ENCODE measurements around the gene CAPN15.
"Not testable (repeated sequence)": the region's sequence is repeated elsewhere in the genome, so short reads cannot be mapped to it uniquely, and the experiment has no call there.

CAPN15 gene

GRCh38 chr16:527015-527903, at the start of gene CAPN15:
CAPN15 (plus strand) TSS chr16:527712; CDS start chr16:546839, 19,127 bp downstream.
- peak; percentile 80 for DNase-seq

GRCh38 chr16:478287-478686, 49.2 kb upstream of the CAPN15 start:
- DNase-seq = not testable (repeated sequence)

- no peak for DNase-seq
These were observed 44.9 kb upstream of the CAPN15 start for GRCh38 chr16:482468-483185.

GRCh38 chr16:483341-484075, 44.0 kb upstream of the CAPN15 start:
- no peak for DNase-seq

- no peak for DNase-seq
These were observed 37.9 kb upstream of the CAPN15 start for GRCh38 chr16:489606-490005.

GRCh38 chr16:490768-491167, 36.7 kb upstream of the CAPN15 start:
- no peak for DNase-seq

DNA sequence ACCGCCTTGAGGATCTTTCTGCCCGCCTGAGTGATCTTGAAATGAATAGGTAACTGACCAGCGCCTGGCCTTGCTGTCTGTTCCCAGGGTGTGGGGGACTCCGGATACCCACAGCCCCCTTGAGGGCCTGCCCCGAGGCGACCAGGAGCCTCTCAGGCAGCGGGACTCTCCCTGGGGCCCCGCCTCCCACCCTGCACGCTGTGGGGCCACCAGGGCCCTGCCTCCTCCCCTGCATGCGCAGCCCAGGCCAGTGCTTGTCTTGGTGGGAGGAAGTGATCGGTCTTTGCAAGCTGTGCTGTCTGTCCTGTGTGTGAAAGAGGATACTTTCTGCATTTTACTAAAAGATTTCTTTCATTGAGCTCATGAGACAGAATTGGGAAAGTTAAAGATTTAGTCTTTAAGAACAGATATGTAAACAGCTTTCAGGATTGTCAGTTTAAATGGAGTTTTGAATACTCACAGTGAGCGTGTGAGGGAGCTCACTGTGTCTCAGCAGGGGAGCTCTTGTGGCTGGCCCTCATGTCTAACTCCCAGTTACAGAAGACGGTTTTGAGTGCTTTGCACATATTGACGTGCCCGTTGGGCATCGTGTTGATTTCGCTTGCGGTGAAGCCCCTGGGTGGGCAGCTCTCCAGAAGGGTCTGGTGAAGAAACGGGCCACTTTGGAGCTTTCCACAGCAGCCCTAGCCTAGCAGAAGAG, 36.1 kb upstream of the CAPN15 start:
- DNase-seq = no peak

- no peak for DNase-seq
These were observed 35.2 kb upstream of the CAPN15 start for GRCh38 chr16:492211-492875.

- not testable (repeated sequence) for DNase-seq
These were observed 32.8 kb upstream of the CAPN15 start for GRCh38 chr16:494676-495075.

GRCh38 chr16:495127-495748, 32.3 kb upstream of the CAPN15 start:
- DNase-seq = no peak

DNA sequence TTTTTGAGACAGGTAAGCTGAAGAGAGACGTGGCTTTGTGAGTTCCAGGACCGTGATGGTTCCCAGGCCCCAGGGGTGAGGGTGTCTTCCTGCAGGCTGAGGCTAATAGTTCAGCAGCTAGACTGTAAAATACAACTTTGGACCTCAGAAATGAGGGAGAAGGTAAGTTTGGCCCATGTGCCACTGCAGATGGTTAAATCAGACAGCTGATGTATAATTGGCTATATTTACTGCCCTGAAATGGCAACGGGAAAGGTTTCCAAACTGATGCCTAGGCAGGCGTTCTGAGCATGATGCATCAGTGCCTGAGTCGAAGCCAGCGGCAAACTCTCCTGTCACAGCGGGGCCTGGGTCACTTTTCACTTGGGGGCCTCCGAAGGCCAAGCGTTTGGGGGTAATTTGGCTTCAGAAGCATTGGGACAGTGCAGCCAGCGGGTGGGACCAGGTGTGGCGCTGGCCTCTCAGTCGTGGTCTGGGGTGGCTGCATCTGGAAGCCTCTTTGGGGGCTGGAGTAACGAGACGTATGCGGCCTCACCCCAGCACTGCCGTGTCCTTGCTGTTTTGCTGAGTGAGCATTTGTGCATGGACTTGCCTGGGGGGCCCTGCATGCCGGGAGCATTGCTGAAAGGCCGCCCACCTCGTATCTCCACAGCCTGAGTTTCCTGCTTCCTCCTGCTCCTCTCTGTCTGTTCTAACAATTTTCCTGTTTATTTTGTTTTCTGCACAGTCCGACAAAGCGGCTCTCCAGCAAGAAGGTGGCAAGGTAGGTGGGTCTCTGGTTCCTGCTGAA, 31.2 kb upstream of the CAPN15 start:
- DNase-seq = no peak

DNA sequence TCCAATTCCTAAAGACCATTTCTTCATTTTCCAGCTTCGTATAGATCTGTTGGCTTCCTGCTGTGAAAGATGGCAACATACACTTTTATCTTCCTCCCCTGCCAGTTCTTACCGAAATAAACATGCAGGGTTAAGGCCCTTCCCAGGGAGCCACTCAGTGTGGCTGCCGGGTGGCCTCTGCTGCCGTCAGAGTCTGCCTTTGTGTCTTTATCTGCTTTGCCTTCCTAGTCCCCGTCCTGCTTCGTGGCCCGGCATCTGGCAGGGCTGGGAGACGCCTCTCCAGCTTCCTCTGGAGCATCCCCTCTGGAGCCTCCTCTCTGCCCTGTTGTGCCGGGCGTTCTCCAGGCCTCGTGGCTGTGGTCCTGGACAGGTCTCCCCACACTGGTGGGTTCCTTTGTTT, 30.3 kb upstream of the CAPN15 start:
- no peak for DNase-seq

DNA sequence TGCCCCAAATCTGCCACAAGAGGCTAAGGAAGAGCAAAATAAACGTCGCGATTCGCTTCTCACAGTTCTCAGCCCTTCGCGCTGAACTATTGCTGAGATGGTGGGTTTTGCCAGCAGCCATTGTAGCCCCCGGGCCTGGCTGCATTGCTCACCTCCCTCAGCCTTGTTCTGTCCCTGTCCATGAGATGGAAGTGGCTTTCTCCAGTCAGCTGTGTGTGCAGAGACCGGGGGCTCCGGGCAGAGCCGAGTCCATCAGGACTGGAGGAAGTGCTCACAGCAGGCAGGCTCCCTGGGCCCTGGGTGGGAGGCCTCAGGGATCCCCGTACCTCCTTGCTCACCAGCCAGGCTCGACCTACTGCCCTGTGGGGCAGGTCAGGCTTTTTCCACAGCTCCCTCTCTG, 27.6 kb upstream of the CAPN15 start:
- DNase-seq = no peak

GRCh38 chr16:500709-501108, 26.8 kb upstream of the CAPN15 start:
- no peak for DNase-seq

GRCh38 chr16:502179-502943, 25.2 kb upstream of the CAPN15 start:
- no peak for DNase-seq

- DNase-seq = no peak
These were observed 24.1 kb upstream of the CAPN15 start for GRCh38 chr16:503150-504071.

- DNase-seq = no peak
These were observed 21.9 kb upstream of the CAPN15 start for GRCh38 chr16:505479-506245.

DNA sequence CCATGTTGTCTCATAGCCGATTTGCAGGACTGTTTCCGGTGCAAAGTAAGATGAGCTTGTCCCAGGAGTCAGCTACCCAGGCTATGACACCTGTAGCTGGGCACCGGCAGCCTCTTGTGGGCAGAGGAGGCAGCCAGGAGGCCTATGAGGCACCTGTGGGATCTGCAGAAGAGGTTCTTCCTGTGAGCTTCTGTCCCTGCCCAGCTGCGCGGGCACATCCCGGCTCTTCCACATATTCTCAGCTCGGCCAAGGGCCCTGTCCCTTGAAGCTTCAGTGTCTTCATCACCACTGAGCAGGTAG, 21.3 kb upstream of the CAPN15 start:
- DNase-seq = no peak

Measured in NK-92 treated with Interleukin-12 subunit alpha and Interleukin-12 subunit beta, amount 100 ng/mL, for 24 hours (cell line).